ENCODE data around the gene GMEB2.

DNA sequence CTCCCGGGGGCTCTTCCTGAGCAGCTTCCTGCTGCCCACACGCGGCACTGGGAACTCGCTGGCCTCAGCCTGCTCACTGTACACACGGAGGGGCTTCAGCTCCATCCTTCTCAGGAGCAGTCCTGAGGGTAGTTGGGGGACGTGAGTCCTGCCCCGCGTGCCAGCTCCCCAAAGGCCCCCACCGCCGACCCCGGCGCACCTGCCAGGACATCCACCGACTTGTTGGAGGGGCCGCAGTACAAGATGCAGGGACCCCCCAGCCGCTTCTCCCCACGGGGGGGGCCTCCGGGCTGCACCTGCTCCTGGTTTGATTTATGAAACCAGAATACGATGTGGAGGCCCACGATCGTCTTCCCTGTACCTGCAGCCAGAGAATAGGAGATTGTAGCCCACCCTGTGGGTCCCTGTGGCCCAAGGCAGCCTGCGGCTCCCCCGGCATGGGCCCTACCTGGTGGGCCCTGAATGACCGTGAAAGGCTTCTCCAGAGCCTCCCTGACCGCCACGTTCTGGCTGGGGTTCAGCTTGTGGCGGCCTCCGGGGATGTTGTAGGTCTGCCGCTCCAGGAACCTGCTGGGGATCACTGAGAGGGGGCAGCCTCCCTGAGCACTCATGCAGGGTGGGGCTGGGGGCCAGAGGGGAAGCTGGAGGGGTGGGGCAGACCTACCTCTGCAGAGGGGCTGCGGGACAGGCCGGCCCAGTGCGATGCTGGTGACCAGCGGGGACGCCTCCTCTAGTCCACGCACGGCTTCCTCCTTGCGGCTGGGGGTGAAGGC, 65.1 kb downstream of the GMEB2 start:
- TF ChIP-seq, protein P1, sequence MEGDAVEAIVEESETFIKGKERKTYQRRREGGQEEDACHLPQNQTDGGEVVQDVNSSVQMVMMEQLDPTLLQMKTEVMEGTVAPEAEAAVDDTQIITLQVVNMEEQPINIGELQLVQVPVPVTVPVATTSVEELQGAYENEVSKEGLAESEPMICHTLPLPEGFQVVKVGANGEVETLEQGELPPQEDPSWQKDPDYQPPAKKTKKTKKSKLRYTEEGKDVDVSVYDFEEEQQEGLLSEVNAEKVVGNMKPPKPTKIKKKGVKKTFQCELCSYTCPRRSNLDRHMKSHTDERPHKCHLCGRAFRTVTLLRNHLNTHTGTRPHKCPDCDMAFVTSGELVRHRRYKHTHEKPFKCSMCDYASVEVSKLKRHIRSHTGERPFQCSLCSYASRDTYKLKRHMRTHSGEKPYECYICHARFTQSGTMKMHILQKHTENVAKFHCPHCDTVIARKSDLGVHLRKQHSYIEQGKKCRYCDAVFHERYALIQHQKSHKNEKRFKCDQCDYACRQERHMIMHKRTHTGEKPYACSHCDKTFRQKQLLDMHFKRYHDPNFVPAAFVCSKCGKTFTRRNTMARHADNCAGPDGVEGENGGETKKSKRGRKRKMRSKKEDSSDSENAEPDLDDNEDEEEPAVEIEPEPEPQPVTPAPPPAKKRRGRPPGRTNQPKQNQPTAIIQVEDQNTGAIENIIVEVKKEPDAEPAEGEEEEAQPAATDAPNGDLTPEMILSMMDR (IDR thresholded peaks at IDR 0.05) = no peak
- TF ChIP-seq POLR2AphosphoS5 (IDR thresholded peaks at IDR 0.05) (no peak), POLR2A (IDR thresholded peaks at IDR 0.05) (no peak)
